ENCODE measurements around the gene DHX58. TPM values are rescaled to one million over a fixed set of nuclear protein-coding genes. Genes with fewer than 3 reads are reported as not detected.

The DHX58 gene
- total and polyA plus RNA-seq, 2 donors (not counting 3 experiments of a cell fraction or from before 2014, with no cell fraction given): 3.1 to 9.0 TPM

GRCh38 chr17:42135664-42136653 is 23.4 kb upstream of the DHX58 start:
- TF ChIP-seq FOS (IDR thresholded peaks at IDR 0.05; ENCODE audit: borderline replicate concordance, insufficient read depth, low read length) (peak; percentile 58), MAX (IDR thresholded peaks at IDR 0.05; ENCODE audit: insufficient read depth, insufficient read length) (no peak), POLR2AphosphoS5 (IDR thresholded peaks at IDR 0.05; ENCODE audit: insufficient read depth, low read depth, low read length) (peak; percentile 82), GATA2 (IDR thresholded peaks at IDR 0.05; ENCODE audit: insufficient read depth, insufficient read length, low read depth, low read length) (no peak), POLR2A (IDR thresholded peaks at IDR 0.05; ENCODE audit: low read depth, low read length) (peak; percentile 23), JUN (IDR thresholded peaks at IDR 0.05; ENCODE audit: borderline replicate concordance, insufficient read depth, insufficient read length, low read depth) (peak; percentile 56)
- DNase-seq (ENCODE audit: low read depth, low spot score): peak; percentile 90
- BruUV-seq (replicated peaks): no TSS peak
- Histone ChIP-seq H4K20me1 (replicated peaks; ENCODE audit: control insufficient read depth, extremely low read depth, insufficient read depth, low read length) (no peaks in the 10 kb centered on the region), H3K4me1 (ENCODE audit: control insufficient read depth, extremely low read depth, insufficient read depth, low read length) (peaks cover 60% of the 10 kb centered on the region), H3K79me2 (ENCODE audit: control insufficient read depth, insufficient read depth, low read length) (peaks cover 86% of the 10 kb centered on the region), H3K9me3 (replicated peaks; ENCODE audit: control insufficient read depth, insufficient read depth, low read length) (no peaks in the 10 kb centered on the region), H3K36me3 (ENCODE audit: control insufficient read depth in 2 of 2, extremely low read depth in 1 of 2, insufficient read depth in 2 of 2, low read length in 2 of 2) (peaks cover 0 to 3% of the 10 kb centered on the region in 2 experiments), H3K4me2 (ENCODE audit: insufficient read depth, low read length) (peak overlapping the region; percentile 75), H3K4me3 (replicated peaks in 1 of 3; ENCODE audit: insufficient read depth in 1 of 3, low read depth in 1 of 3, low read length in 3 of 3) (peak overlapping the region in 1 of 3 experiments; percentile 10), H3K9ac (replicated peaks; ENCODE audit: extremely low read depth, insufficient read depth, low read length) (peak overlapping the region; percentile 4), H3K27ac (ENCODE audit: insufficient read depth, low read depth, low read length) (peak overlapping the region; percentile 45), H2AFZ (ENCODE audit: low read depth, low read length) (no peak overlapping the region), H3K27me3 (ENCODE audit: control insufficient read depth in 2 of 2, insufficient read depth in 2 of 2, low read length in 2 of 2) (no peaks in the 10 kb centered on the region), H3K9me1 (replicated peaks; ENCODE audit: control insufficient read depth, extremely low read depth, insufficient read depth, low read length) (no peaks in the 10 kb centered on the region)
- intact Hi-C loops (cut with micrococcal nuclease): loop anchor here (10.0 kb wide), 2 partner anchors 139 to 389 kb away; partner anchors contain the start of gene STAT5B
- ChIA-PET CTCF (interaction anchor here (0.7 to 2.2 kb wide), 12 partner anchors 9 to 142 kb away, joined by 3 to 13 read pairs (median 4); partner anchors contain the start of genes DHX58 and KCNH4), POLR2A (interaction anchor here (2.0 kb wide), 1 partner anchor 12 kb away, joined by 11 read pairs; no protein-coding TSS in a partner anchor)
- dilution Hi-C loops (cut with MboI; ENCODE audit: extremely low pct_ligation_motif_present, low sequenced_read_pairs): no loop called here
- peak; percentile 99 for FAIRE-seq

All from endothelial cell of umbilical vein (primary cell).